Measurements from ENCODE around the gene RBPMS2. TPM values are rescaled to one million over a fixed set of nuclear protein-coding genes. Genes with fewer than 3 reads are reported as not detected.

RBPMS2 gene
- total and polyA plus RNA-seq, 2 of the 4 experiments (the other 2 are of a cell fraction): 2.8 TPM; not detected in 1

- Histone ChIP-seq H3K27ac (ENCODE audit: insufficient read depth, low read length) (no peak overlapping the region), H3K56ac (ENCODE audit: extremely low read depth, insufficient read depth, low read length) (no peak overlapping the region), H3K4me2 (ENCODE audit: low read depth, low read length) (no peak overlapping the region), H4K20me1 (ENCODE audit: insufficient read depth, low read length) (no peaks in the 10 kb centered on the region), H2AK9ac (replicated peaks; ENCODE audit: low read depth, low read length, poor library complexity) (no peak overlapping the region), H2BK120ac (ENCODE audit: low read depth, low read length) (no peak overlapping the region), H3K14ac (replicated peaks; ENCODE audit: low read depth, low read length) (no peak overlapping the region), H2BK20ac (ENCODE audit: low read depth, low read length) (no peak overlapping the region), H3K9me1 (ENCODE audit: insufficient read depth, low read length) (no peaks in the 10 kb centered on the region), H2BK15ac (ENCODE audit: low read depth, low read length) (no peak overlapping the region), H3K9ac (ENCODE audit: low read depth, low read length) (no peak overlapping the region), H2AK5ac (ENCODE audit: low read depth, low read length) (no peak overlapping the region), H3K79me1 (ENCODE audit: low read depth in 1 of 2, low read length in 2 of 2) (no peaks in the 10 kb centered on the region), H3K18ac (ENCODE audit: low read depth, low read length) (no peak overlapping the region), H4K5ac (ENCODE audit: low read depth, low read length) (no peak overlapping the region), H4K8ac (ENCODE audit: low read depth in 2 of 2, low read length in 2 of 2) (no peak overlapping the region), H3K9me3 (ENCODE audit: control insufficient read depth, insufficient read depth, low read length) (no peaks in the 10 kb centered on the region), H3K36me3 (ENCODE audit: control insufficient read depth, insufficient read depth, low read length) (no peaks in the 10 kb centered on the region), H3K27me3 (ENCODE audit: control insufficient read depth, insufficient read depth, low read length) (peaks cover 4% of the 10 kb centered on the region; the same call in 1 of the 2 replicates), H2AFZ (replicated peaks; ENCODE audit: low read length, poor library complexity) (no peak overlapping the region), H2BK5ac (ENCODE audit: low read depth, low read length, poor library complexity, severe bottlenecking) (no peak overlapping the region), H3K4me1 (ENCODE audit: control insufficient read depth, insufficient read depth, low read length) (no peaks in the 10 kb centered on the region), H3K4me3 (ENCODE audit: insufficient read depth, low read depth, low read length) (no peak overlapping the region), H3K4ac (ENCODE audit: low read depth, low read length) (no peak overlapping the region), H3K23ac (ENCODE audit: low read depth, low read length) (no peak overlapping the region), H4K91ac (ENCODE audit: insufficient read depth, low read depth, low read length) (no peak overlapping the region)
- dilution Hi-C loops (cut with HindIII; ENCODE audit: low sequenced_read_pairs, unreplicated experiment) (no loop called here), in situ Hi-C loops (cut with MboI; ENCODE audit: low sequenced_read_pairs) (no loop called here), intact Hi-C loops (cut with micrococcal nuclease) (no loop called here)
- TF ChIP-seq MXI1 (IDR thresholded peaks at IDR 0.05; ENCODE audit: borderline replicate concordance, low read depth, low read length) (no peak), RCOR1 (IDR thresholded peaks at IDR 0.05; ENCODE audit: insufficient replicate concordance, low read length) (no peak), BHLHE40 (IDR thresholded peaks at IDR 0.05; ENCODE audit: low read depth, low read length) (no peak), NFE2L2 (IDR thresholded peaks at IDR 0.05; ENCODE audit: low read depth, low read length) (no peak), CTCF (conservative IDR thresholded peaks at IDR 0.05; ENCODE audit: low read depth, low read length) (no peak), CHD1 (IDR thresholded peaks at IDR 0.05; ENCODE audit: low read depth, low read length) (no peak), MAFK (IDR thresholded peaks at IDR 0.05; ENCODE audit: low read depth, low read length) (no peak), RAD21 (IDR thresholded peaks at IDR 0.05; ENCODE audit: low read length) (no peak)
- BruUV-seq (replicated peaks): no TSS peak
- WGBS, 2 experiments (ENCODE audit: extremely low coverage in 2 of 2, insufficient read length in 1 of 2): 100% methylated on average over 1 of the region's 4 CpGs; no CpG with 5 or more reads in 1 of the 2 experiments
- POLR2A ChIA-PET (ENCODE audit: unreplicated experiment): no interaction called here
- no peak for DNase-seq
- CTCF ChIA-PET: no interaction called here
- ATAC-seq (ENCODE audit: low read depth): no peak
Measured at GRCh38 chr15:64783796-64784195, 8.4 kb upstream of the RBPMS2 start.

Data from IMR-90 (cell line).